Right lobe of liver (tissue), 6 donors: Measurements from ENCODE around the gene ENC1. TPM values are rescaled to one million over a fixed set of nuclear protein-coding genes. Genes with fewer than 3 reads are reported as not detected.

Experiments used
- ATAC-seq, 4 donors: fragments of 200-7000 bp; cut with Tn5 transposase; one replicate each; pipeline ENCODE4 v1.9.1; 2020; ENCODE audit warnings: mild to moderate bottlenecking in 4 of 4, moderate library complexity in 4 of 4
- DNase-seq, 3 donors: peaks; one replicate each; pipeline ENCODE4 v3.0.0-alpha.2; 2020
- H3K27ac ChIP-seq, 3 donors: fragments of 200-600 bp; one replicate each; pipeline ENCODE4 v1.8.0; 2022
- H3K27me3 ChIP-seq, 2 donors: fragments of 200-600 bp; one replicate each; pipeline ENCODE4 v1.8.0; 2022
- H3K36me3 ChIP-seq, 4 donors: fragments of 200-600 bp; sonication (generic) in 1 of 4; one replicate each; pipeline versions ENCODE4 v1.5.1 to v1.8.0; 2017 to 2022; ENCODE audit warnings: control low read depth in 1 of 4
- H3K4me1 ChIP-seq, 4 donors: fragments of 200-600 bp; sonication (generic) in 1 of 4; one replicate each; pipeline versions ENCODE4 v1.5.1 to v1.8.0; 2017 to 2022; ENCODE audit warnings: control low read depth in 1 of 4
- H3K4me3 ChIP-seq, 3 donors: fragments of 200-600 bp; one replicate each; pipeline ENCODE4 v1.8.0; 2022
- H3K9me3 ChIP-seq, 4 donors: fragments of 200-600 bp; sonication (generic) in 1 of 4; one replicate each; pipeline versions ENCODE4 v1.5.1 to v1.8.0; 2017 to 2022; ENCODE audit warnings: control low read depth in 1 of 4
- CTCF ChIP-seq, 4 donors: fragments of 200-600 bp in 3 of 4; fragments of 450-650 bp in 1 of 4; IDR thresholded peaks; one replicate each; pipeline versions ENCODE4 v1.5.1 to v1.8.0; 2016 to 2022; ENCODE audit warnings: antibody characterized with exemption in 4 of 4, mild to moderate bottlenecking in 2 of 4
- POLR2A ChIP-seq: fragments of 450-650 bp; IDR thresholded peaks from one replicate; pipeline ENCODE4 v1.6.1; 2017; ENCODE audit warnings: antibody characterized with exemption, mild to moderate bottlenecking
- WGBS: methylation state at CpG from one replicate; pipeline ENCODE4 v1.1.6; 2018; ENCODE audit warnings: low coverage, low lambda C conversion rate; ENCODE audit not compliant: insufficient coverage; ENCODE audit errors: missing lambda C conversion rate; 5-methylcytosine and 5-hydroxymethylcytosine counted together
- intact Hi-C, 2 donors: fragments of 100-400 bp; cut with DNase I; formaldehyde crosslinking; loops; one replicate each; pipeline versions ENCODE4 v1.11.2 to v1.14.1; 2022
- total RNA-seq, 6 experiments: library from RNA; depleted of rRNA in 2 of 6; stranded (reverse); fragments of >200 nt in 2 of 6; fragmentation: NEBNext Ultra II Directional in 3 of 6; extraction: Animal tissue kit (Norgen Biotek cat#: 25700) in 3 of 6; gene quantifications; one replicate each; pipeline versions ENCODE4 v1.1.0 to v1.2.4, GENCODE V29; 2016 to 2023
- donor health status: DM: no; HTN: yes; CAD: no.
- donor health status: DM: no; HTN: no; CAD: no.
- donor health status: DM: no; HTN: no; CAD: no.
- donor health status: DM: no; HTN: yes; CAD: no.
- donor health status: DM: no; HTN: yes; CAD: no.

ENC1 gene
- total RNA-seq, 6 experiments from 2014 or later: 4.5 to 6.8 (median 5.5) TPM

GRCh38 chr5:74603376-74603775 lies 37.2 kb downstream of the ENC1 start:
- TF ChIP-seq CTCF (IDR thresholded peaks at IDR 0.05) (no peak), POLR2A (no peak)
- intact Hi-C loops: no loop called here
- no peaks in the 10 kb centered on the region for H3K9me3 ChIP-seq
- no peak for ATAC-seq
- no peak overlapping the region for H3K4me3 ChIP-seq
- no peak for DNase-seq
- no peaks in the 10 kb centered on the region for H3K36me3 ChIP-seq
- H3K27ac ChIP-seq: no peak overlapping the region
- H3K27me3 ChIP-seq: no peaks in the 10 kb centered on the region
- WGBS: 58% methylated on average over 1 of the region's 1 CpG
- H3K4me1 ChIP-seq: peaks cover 0 to 12% (median 2%) of the 10 kb centered on the region in 4 donors

GRCh38 chr5:74599148-74599547 lies 41.4 kb downstream of the ENC1 start:
- no peak for TF ChIP-seq CTCF (IDR thresholded peaks at IDR 0.05)
- no peak for TF ChIP-seq POLR2A
- DNase-seq (no peak), ATAC-seq (peak; percentile 73 to 87 (median 83))
- Histone ChIP-seq H3K9me3 (no peaks in the 10 kb centered on the region), H3K4me3 (no peak overlapping the region), H3K27ac (peak overlapping the region in 1 of 3 donors; percentile 34), H3K4me1 (peaks cover 0 to 22% (median 4%) of the 10 kb centered on the region in 4 donors), H3K36me3 (no peaks in the 10 kb centered on the region), H3K27me3 (no peaks in the 10 kb centered on the region)
- intact Hi-C loops: no loop called here
- 18% methylated on average over 2 of the region's 2 CpGs for WGBS

GRCh38 chr5:74598731-74599130 lies 41.8 kb downstream of the ENC1 start:
- Histone ChIP-seq H3K9me3 (no peaks in the 10 kb centered on the region), H3K4me3 (no peak overlapping the region), H3K27me3 (no peaks in the 10 kb centered on the region), H3K36me3 (no peaks in the 10 kb centered on the region), H3K27ac (peak overlapping the region in 1 of 3 donors; percentile 34), H3K4me1 (peaks cover 0 to 22% (median 4%) of the 10 kb centered on the region in 4 donors)
- ATAC-seq (no peak), DNase-seq (no peak)
- intact Hi-C loops: no loop called here
- WGBS: 18% methylated on average over 2 of the region's 2 CpGs
- TF ChIP-seq CTCF (IDR thresholded peaks at IDR 0.05): no peak
- TF ChIP-seq POLR2A: no peak

GRCh38 chr5:74596927-74597326 lies 43.6 kb downstream of the ENC1 start:
- 76% methylated on average over 6 of the region's 6 CpGs for WGBS

More at GRCh38 chr5:74596927-74597326, 43.6 kb downstream of the ENC1 start:
- TF ChIP-seq POLR2A (no peak), CTCF (IDR thresholded peaks at IDR 0.05) (no peak)
- ATAC-seq (no peak), DNase-seq (no peak)
- Histone ChIP-seq H3K27ac (no peak overlapping the region), H3K9me3 (no peaks in the 10 kb centered on the region), H3K4me1 (peaks cover 0 to 22% (median 4%) of the 10 kb centered on the region in 4 donors), H3K4me3 (no peak overlapping the region), H3K36me3 (no peaks in the 10 kb centered on the region), H3K27me3 (no peaks in the 10 kb centered on the region)
- intact Hi-C loops: no loop called here
